ENCODE data around the gene TMEM245. TPM values are rescaled to one million over a fixed set of nuclear protein-coding genes. Genes with fewer than 3 reads are reported as not detected.

Gene TMEM245
- total RNA-seq, 1 experiment from 2014 or later = 20.5 TPM

DNA sequence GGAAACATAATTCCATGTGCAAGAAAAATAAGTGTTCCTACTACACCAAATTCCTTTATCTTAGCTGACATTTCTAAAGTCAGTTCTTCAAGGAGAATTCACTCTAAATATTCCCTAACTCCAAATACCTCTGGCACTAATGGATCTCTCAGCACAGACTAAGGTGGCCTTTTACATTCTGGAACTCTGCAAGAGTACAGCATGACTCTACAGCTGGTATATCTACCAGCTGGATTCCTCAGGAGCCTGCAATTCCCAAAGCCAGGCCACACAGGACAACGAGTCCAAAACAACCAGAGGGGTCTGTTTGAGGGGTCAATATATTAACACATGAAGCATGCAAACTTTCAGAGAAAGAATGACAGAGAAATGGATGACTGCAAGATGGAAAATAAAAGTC, 27.2 kb downstream of the TMEM245 start:
- H3K27me3 ChIP-seq = no peaks in the 10 kb centered on the region
- H3K36me3 ChIP-seq = peaks cover 20% of the 10 kb centered on the region
- H3K9me3 ChIP-seq = no peaks in the 10 kb centered on the region
- no peak overlapping the region for H3K4me3 ChIP-seq
- DNase-seq = no peak

DNA sequence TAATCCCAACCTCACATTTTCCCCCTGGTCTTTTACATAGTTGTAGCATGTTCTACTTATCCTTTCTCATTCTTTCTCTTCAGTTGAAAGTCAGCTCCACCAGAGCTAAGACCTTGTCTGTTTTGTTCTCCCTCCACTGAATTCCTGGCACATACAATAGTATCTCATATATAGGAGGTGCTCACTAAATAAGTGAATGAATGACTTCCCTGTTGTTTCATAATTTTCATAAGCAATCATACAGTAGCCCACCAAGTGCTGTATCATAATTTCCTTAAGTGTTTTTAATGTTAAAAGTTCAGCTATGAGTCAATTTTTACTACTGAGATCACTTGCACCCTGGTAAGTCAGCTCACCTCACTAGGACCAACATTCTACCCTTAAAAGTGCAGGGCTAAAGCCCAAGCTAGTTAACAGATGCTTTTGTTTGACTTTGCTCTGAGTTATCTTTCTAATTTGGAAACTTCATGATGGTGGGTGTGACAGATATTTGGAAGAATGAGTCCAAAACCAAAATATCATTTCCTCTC, 27.6 kb downstream of the TMEM245 start:
- Histone ChIP-seq H3K27me3 (no peaks in the 10 kb centered on the region), H3K9me3 (no peaks in the 10 kb centered on the region), H3K36me3 (peaks cover 21% of the 10 kb centered on the region), H3K4me3 (no peak overlapping the region)
- no peak for DNase-seq

DNA sequence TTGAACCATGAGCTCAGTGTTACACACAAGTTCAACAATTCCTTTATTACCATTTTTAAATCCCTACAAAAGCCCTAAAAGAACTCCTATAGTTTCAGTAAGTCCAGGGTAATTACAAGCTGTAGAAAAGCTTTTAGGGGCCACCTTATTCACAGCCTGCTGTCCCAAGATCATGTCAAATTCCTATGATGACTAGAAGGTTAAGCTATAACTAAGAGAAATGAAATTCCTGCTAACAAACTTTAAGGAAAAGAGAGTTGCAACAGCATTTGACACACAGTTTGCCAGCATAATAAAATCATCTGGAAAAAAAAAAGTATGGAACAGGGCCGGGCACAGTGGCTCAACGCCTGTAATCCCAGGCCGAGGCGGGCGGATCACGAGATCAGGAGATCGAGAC, 31.5 kb downstream of the TMEM245 start:
- H3K27me3 ChIP-seq = no peaks in the 10 kb centered on the region
- H3K9me3 ChIP-seq = no peaks in the 10 kb centered on the region
- no peak overlapping the region for H3K4me3 ChIP-seq
- peaks cover 29% of the 10 kb centered on the region for H3K36me3 ChIP-seq
- DNase-seq = no peak

DNA sequence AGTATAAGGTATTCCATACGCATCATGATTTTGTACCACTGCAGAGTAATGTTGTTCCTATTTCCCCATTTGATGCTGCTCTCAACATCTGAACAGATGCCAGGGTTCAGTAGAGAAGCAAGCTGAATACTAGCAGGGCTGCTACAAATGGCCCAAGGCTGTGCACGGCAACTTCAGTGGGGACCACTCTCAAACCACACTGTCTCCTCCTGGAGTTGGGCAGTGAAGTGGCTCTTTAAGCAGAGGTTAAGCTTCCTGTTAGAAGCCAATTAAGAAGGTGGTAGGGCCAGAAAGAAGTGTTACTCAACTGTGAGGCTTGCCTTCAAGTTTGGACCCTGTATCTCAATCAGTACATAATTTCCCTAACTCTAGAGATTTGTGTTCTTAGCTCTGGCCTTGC, 32.0 kb downstream of the TMEM245 start:
- no peaks in the 10 kb centered on the region for H3K27me3 ChIP-seq
- H3K36me3 ChIP-seq = peaks cover 29% of the 10 kb centered on the region
- no peak for DNase-seq
- H3K9me3 ChIP-seq = no peaks in the 10 kb centered on the region
- no peak overlapping the region for H3K4me3 ChIP-seq

GRCh38 chr9:109086221-109086620, 33.5 kb downstream of the TMEM245 start:
- no peak overlapping the region for H3K4me3 ChIP-seq
- H3K9me3 ChIP-seq = no peaks in the 10 kb centered on the region
- DNase-seq = no peak
- H3K27me3 ChIP-seq = no peaks in the 10 kb centered on the region
- peaks cover 29% of the 10 kb centered on the region for H3K36me3 ChIP-seq

DNA sequence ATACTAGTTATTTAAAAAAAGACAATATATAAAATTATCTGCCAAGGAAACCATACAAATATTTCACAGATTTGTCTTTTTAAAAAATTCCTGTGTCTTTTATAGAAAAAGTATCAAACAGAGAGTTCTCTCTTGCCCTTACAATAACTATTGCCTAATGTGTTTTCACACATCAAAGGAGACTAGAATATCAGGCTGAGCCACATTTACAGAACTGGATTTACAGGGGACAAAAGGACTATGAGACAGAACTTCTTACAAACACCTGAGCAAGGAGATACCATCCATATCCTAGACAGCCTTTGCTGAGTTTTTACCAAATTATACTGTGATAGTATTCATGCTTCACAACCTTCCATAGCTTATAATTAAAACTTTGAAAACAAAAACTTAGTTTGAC, 34.2 kb downstream of the TMEM245 start:
- no peaks in the 10 kb centered on the region for H3K27me3 ChIP-seq
- no peak overlapping the region for H3K4me3 ChIP-seq
- no peaks in the 10 kb centered on the region for H3K9me3 ChIP-seq
- no peak for DNase-seq
- H3K36me3 ChIP-seq = peaks cover 24% of the 10 kb centered on the region

GRCh38 chr9:109083813-109084405, 35.8 kb downstream of the TMEM245 start:
- Histone ChIP-seq H3K4me3 (no peak overlapping the region), H3K9me3 (no peaks in the 10 kb centered on the region), H3K36me3 (peaks cover 29% of the 10 kb centered on the region), H3K27me3 (no peaks in the 10 kb centered on the region)
- DNase-seq = no peak

- Histone ChIP-seq H3K9me3 (no peaks in the 10 kb centered on the region), H3K36me3 (peaks cover 35% of the 10 kb centered on the region), H3K4me3 (no peak overlapping the region), H3K27me3 (no peaks in the 10 kb centered on the region)
- DNase-seq = no peak
These were observed 36.6 kb downstream of the TMEM245 start for GRCh38 chr9:109083141-109083540.

DNA sequence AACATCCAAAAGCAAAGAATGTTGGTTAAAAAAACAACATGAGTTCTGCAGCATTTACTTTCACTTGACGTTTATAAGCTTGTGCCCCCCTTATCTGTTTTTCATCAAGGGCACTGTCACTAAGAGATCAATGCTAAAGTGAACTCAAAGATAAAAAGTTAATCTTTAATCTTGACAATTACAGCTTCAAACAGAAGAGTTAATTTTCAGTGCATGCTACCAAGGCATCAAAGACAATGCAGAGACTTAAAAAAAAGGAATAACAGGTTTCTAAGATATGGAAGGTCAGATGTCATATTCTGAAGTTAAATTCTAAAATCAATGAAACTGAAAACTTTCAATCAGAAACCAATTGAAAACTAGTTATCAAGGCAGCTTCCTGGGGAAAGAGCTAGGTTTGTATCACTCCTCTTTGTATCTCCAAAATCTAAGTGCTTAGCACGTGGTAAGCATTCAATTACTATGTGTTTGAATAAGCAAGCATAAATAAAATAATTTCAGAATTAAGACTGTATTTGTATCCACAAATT, 37.6 kb downstream of the TMEM245 start:
- Histone ChIP-seq H3K4me3 (no peak overlapping the region), H3K9me3 (no peaks in the 10 kb centered on the region), H3K36me3 (peaks cover 34% of the 10 kb centered on the region), H3K27me3 (no peaks in the 10 kb centered on the region)
- no peak for DNase-seq

- no peaks in the 10 kb centered on the region for H3K27me3 ChIP-seq
- no peak overlapping the region for H3K4me3 ChIP-seq
- H3K9me3 ChIP-seq = no peaks in the 10 kb centered on the region
- no peak for DNase-seq
- H3K36me3 ChIP-seq = peaks cover 26% of the 10 kb centered on the region
These were observed 45.4 kb downstream of the TMEM245 start for GRCh38 chr9:109074236-109074889.

GRCh38 chr9:109072821-109073435, 46.8 kb downstream of the TMEM245 start:
- Histone ChIP-seq H3K36me3 (peaks cover 22% of the 10 kb centered on the region), H3K9me3 (no peaks in the 10 kb centered on the region), H3K27me3 (no peaks in the 10 kb centered on the region), H3K4me3 (no peak overlapping the region)
- no peak for DNase-seq

DNA sequence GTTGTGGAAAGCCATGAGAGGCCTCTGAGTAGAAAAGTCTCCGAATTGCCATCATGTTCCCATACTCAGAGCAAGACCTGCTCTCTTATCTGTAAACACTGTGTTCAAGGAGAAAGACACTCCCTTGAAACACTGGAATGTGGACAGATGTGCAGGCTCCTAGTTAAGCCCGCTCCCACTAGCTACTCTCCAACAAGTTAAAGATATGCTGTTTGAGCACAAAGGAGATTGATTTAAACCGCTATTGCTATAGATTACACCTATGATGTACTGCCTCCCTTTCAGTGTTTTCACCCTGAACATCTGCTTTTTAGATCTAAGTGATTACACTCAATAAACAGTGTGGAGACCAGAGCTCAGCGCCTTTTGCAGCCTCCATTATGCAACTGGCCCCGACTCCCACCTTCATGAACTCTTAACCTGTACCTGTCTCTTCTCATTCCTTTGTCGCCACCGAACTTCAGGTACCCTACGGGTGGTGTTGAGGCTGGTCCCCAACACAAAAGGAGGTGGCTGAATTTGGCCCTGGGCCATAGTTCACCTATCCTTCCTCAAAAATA, 47.5 kb downstream of the TMEM245 start:
- DNase-seq = no peak
- H3K4me3 ChIP-seq = no peak overlapping the region
- H3K36me3 ChIP-seq = peaks cover 25% of the 10 kb centered on the region
- H3K9me3 ChIP-seq = no peaks in the 10 kb centered on the region
- H3K27me3 ChIP-seq = no peaks in the 10 kb centered on the region

DNA sequence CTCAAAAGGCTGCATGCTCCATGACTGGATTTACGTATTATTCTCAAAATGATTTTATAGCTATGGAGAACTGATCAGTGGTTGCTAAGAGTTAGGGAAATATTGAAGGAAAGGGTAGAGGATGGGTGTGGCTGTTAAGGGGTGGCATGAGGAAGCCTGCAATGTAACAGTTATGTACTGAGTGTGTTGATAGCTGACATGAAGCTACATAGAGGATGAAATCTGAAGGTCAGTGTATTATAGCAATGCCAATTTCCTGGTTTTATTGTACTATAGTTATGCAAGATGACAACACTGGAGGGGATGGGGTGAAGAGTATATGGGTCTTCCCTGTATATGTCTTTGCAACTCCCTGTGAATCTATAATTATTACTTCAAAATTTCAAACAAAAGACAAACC, 51.0 kb downstream of the TMEM245 start:
- Histone ChIP-seq H3K36me3 (peaks cover 28% of the 10 kb centered on the region), H3K4me3 (no peak overlapping the region), H3K27me3 (no peaks in the 10 kb centered on the region), H3K9me3 (no peaks in the 10 kb centered on the region)
- DNase-seq = no peak

- no peak for DNase-seq
- Histone ChIP-seq H3K27me3 (no peaks in the 10 kb centered on the region), H3K36me3 (peaks cover 32% of the 10 kb centered on the region)
These were observed 54.6 kb downstream of the TMEM245 start for GRCh38 chr9:109064963-109065702.

GRCh38 chr9:109063760-109064159, 56.0 kb downstream of the TMEM245 start:
- DNase-seq = peak; percentile 9
- Histone ChIP-seq H3K27me3 (no peaks in the 10 kb centered on the region), H3K36me3 (peaks cover 36% of the 10 kb centered on the region), H3K9me3 (no peaks in the 10 kb centered on the region), H3K4me3 (no peak overlapping the region)

More at GRCh38 chr9:109064963-109065702, 54.6 kb downstream of the TMEM245 start:
- no peaks in the 10 kb centered on the region for H3K9me3 ChIP-seq
- H3K4me3 ChIP-seq = no peak overlapping the region

GRCh38 chr9:109062543-109062942, 57.2 kb downstream of the TMEM245 start:
- Histone ChIP-seq H3K27me3 (no peaks in the 10 kb centered on the region), H3K36me3 (peaks cover 28% of the 10 kb centered on the region), H3K4me3 (no peak overlapping the region), H3K9me3 (no peaks in the 10 kb centered on the region)
- DNase-seq = peak; percentile 1

DNA sequence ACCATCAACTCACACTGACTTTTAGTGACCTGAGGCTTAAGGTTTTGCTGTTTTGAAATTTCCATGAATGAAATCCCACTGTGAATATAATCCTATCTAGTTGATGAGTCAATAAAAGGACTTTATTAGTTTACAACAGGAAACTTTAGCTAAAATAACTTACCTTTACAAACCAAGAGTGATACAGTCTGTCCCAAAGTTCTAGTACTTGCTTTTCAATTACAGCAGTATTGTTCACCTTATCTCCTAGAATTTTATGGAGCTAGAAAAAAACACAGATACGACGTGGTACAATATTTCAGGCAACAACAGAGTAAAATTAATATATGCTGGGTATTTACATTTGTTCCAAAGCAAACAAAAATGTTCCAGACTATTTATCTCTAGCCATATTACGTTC, 59.6 kb downstream of the TMEM245 start:
- Histone ChIP-seq H3K27me3 (no peaks in the 10 kb centered on the region), H3K36me3 (peaks cover 37% of the 10 kb centered on the region)

More for the DNA sequence above, 59.6 kb downstream of the TMEM245 start:
- DNase-seq = no peak
- no peak overlapping the region for H3K4me3 ChIP-seq
- H3K9me3 ChIP-seq = no peaks in the 10 kb centered on the region

Data from MG63 (cell line).